Kidney epithelial cell (primary cell): Measurements from ENCODE around the gene NDUFAB1. TPM values are rescaled to one million over a fixed set of nuclear protein-coding genes. Genes with fewer than 3 reads are reported as not detected.

Source experiments
- DNase-seq: peaks from one replicate; pipeline ENCODE4 v3.0.0-alpha.2; 2010; ENCODE audit warnings: low read depth
- H3K27me3 ChIP-seq: 2 replicates; pipeline ENCODE4 v1.6.0; 2011; ENCODE audit warnings: low read length; ENCODE audit not compliant: control insufficient read depth, insufficient read depth
- H3K36me3 ChIP-seq: 2 replicates; pipeline ENCODE4 v1.5.1; 2011; ENCODE audit warnings: low read length; ENCODE audit not compliant: control insufficient read depth, insufficient read depth
- H3K4me3 ChIP-seq: 2 replicates; pipeline ENCODE4 v1.5.1; 2011; ENCODE audit warnings: low read depth, mild to moderate bottlenecking, control low read depth, low read length
- CTCF ChIP-seq: IDR thresholded peaks from 2 replicates; pipeline ENCODE4 v1.5.1; 2011; ENCODE audit warnings: mild to moderate bottlenecking, moderate library complexity, low read length, control low read depth, inconsistent platforms; ENCODE audit not compliant: insufficient read depth, poor library complexity, severe bottlenecking
- total RNA-seq: library from RNA; depleted of rRNA; stranded (reverse); fragments of >200 nt; gene quantifications from 2 replicates; pipeline ENCODE4 v1.2.3, GENCODE V29; 2015

The NDUFAB1 gene
- total RNA-seq, 1 donor from 2014 or later, result 132 TPM

GRCh38 chr16:23572394-23572793, 23.7 kb downstream of the NDUFAB1 start:
- DNase-seq, result no peak
- Histone ChIP-seq H3K4me3 (no peak overlapping the region), H3K36me3 (peaks cover 1% of the 10 kb centered on the region), H3K27me3 (no peaks in the 10 kb centered on the region)
- no peak for TF ChIP-seq CTCF

GRCh38 chr16:23571895-23572294, 24.2 kb downstream of the NDUFAB1 start:
- no peak for DNase-seq
- TF ChIP-seq CTCF, result no peak
- H3K36me3 ChIP-seq, result peaks cover 1% of the 10 kb centered on the region
- H3K4me3 ChIP-seq, result no peak overlapping the region
- H3K27me3 ChIP-seq, result no peaks in the 10 kb centered on the region

- Histone ChIP-seq H3K27me3 (no peaks in the 10 kb centered on the region), H3K4me3 (no peak overlapping the region), H3K36me3 (peaks cover 1% of the 10 kb centered on the region)
- DNase-seq, result no peak
- no peak for TF ChIP-seq CTCF
Observed at GRCh38 chr16:23570992-23571632, 25.0 kb downstream of the NDUFAB1 start.

- H3K27me3 ChIP-seq, result no peaks in the 10 kb centered on the region
- no peak for DNase-seq
- H3K36me3 ChIP-seq, result peaks cover 3% of the 10 kb centered on the region
- no peak for TF ChIP-seq CTCF
- H3K4me3 ChIP-seq, result no peak overlapping the region
Observed at GRCh38 chr16:23567602-23568001, 28.5 kb downstream of the NDUFAB1 start.

- no peak for DNase-seq
- Histone ChIP-seq H3K36me3 (peaks cover 3% of the 10 kb centered on the region), H3K4me3 (no peak overlapping the region), H3K27me3 (no peaks in the 10 kb centered on the region)
- TF ChIP-seq CTCF, result no peak
Observed at GRCh38 chr16:23566724-23567123, 29.4 kb downstream of the NDUFAB1 start.
